Measurements from ENCODE around the gene GLIPR2.
"Not testable (repeated sequence)": the region's sequence is repeated elsewhere in the genome, so short reads cannot be mapped to it uniquely, and the experiment has no call there.

The GLIPR2 gene

DNA sequence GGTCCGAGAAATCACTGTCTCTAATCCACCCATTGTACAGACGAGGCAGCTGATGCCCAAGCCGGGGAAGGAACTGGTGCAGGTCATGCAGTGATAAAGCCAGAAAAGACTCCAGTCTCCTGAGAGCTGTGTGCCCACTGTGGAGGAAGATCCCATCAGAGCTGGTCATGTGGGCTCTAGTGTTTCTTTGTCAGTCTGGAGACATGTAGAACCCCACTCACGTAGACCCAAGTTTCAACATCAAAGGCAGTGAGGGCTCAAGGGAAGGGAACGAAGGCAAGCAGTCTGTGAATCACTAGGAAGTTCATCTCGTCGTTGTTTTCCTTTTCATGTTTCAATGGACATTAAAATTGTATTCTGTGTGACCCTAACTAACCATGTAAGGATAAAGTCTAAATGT is 14.6 kb upstream of the GLIPR2 start:
- no peak for DNase-seq

DNA sequence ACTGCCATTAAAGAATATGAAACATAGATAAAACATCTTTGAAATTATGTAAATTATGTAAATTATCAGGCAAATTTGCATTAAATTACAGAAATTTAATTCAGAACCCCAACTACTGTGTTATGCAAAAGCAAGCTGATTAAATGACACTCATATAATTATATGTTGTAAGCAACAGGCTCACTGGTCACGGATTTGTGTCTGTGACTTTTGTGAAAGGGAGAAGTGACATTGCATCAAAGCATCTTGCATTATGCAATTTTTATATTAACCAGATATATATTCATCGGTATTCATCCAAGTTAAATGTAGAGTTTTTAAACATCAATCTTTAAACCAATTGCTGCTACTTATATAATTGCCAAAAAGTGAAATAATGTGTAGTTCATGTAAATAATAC is 13.0 kb upstream of the GLIPR2 start:
- DNase-seq = no peak

DNA sequence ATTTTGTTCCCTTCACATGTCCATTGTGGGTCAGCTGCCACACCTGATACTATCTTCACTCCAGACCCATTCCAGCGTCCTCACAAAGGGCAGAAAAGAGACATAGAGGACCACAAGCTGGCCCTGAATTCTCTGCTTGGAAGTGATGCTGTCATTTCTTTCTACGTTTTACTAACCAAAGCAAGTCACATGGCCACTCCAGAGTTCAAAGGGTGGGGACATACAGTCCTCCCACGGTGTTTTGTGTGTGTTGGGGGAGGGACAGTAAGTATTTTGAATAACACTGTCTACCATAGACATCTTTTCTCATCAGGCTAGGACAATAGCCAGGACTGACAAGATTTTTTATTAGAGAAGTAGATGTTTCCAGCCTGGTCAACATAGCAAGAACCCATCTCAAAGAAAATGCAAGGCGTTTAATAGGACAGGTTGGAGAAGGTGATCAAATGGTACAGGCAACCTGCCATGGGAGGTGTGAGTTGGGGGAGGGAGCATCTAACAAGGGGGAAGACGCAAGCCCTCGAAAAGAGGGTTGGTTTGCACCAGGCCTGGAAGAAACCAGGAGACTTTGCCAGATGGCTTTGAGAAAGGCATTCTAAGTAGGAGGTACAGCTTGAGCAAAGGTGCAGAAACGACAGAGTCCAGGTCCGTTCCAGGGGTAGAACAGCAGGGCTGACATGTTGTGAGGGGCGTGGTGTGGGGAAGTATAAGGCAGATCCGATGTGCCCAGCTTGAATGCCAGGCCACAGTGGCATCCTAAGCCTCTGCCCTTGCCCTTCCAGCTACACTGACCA is 11.3 kb upstream of the GLIPR2 start:
- DNase-seq = no peak

DNA sequence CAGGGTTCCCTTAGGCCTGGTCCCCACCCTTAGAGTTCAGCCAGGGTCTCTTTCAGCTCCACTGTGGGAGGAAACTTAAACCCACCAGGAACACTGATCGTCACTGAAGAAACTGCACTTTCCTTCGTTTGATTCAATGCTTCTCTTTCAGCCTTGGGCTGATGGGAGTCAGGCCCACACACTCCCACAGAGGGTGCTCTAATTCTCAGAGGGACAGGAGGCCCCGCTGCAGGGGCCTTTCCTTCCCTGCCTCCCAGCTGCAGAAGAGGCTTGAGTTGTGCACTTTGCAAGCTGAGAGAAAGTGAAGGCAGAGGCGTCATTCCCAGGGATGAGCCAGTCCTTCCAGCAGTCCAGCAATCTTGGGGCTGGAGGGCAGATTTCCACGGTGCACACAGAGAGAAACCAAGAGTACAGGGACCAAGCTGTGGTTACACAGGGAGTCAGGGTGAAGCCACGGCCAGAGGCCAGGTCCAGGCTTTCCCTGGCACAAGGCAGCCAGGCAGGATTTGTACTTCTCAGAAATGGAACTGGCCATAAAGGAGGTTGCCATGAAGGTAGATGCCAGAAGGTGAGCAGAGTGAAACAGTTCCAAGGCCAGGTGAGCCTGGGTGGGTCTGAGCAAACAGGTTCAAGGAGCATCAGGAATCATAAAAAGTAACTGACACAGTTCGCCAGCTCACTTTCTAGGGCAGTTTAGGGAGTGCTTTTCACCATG is 10.4 kb upstream of the GLIPR2 start:
- no peak for DNase-seq

DNA sequence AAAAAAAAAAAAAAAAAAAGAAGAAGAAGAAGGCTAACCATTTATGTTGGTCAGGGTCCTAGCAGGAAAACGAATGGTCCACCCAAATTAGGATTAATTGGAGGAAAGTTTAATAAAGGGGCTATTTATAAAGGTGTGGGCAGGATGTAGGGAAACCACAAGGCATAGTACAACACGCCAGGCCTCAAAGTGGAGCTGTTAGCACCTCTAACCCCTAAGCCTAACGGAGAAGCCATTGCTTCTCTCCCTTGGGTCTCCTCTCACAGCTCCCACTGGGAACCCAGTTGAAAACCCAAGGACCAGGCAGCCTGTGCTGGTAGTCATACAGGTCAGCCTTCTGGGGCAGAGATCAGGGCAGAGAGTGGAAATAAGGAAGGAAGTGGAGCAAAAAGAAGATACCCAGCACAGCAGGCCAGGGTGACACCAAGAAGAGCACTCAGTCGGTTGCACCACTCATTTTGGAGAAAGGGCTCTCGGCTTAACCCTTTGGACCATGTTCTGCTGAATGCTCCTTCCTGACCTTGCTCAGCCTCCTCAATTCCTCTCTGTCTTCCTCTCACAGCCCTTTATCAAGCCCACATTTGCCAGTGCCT is 8.8 kb upstream of the GLIPR2 start:
- no peak for DNase-seq

DNA sequence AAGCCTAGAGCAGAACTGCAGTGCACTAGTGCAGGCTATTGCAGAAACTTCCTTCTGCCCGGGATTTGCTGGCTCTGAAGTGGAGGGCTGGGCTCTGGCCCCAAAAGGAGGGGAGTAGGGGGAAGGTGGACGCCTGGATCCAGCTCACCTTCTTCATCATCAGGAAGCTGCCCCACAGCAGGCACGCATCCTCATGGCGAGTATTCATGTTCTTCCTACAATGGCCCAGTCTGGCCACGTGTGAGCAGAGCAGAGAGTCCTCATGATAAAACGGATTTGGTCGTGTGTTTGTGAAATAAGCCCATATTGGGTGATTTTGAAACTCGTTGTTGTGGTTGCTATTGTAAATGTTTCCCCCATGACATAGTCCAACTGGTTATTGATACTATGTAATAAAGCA is 8.2 kb upstream of the GLIPR2 start:
- DNase-seq = no peak

DNA sequence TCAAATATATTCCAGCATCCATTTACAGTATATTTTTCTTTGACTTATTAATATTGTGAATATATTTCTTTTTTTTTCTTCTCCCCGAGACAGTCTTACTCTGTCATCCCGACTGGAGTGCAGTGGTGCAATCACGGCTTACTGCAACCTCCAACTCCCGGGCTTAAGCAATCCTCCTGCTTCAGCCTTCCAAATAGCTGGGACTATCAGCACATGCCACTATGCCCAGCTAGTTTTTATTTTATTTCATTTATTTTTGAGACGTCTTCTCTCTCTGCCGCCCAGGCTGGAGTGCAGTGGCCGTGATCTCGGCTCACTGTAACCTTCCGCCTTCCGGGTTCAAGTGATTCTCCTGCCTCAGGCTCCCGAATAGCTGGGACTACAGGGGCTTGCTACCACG is 7.4 kb upstream of the GLIPR2 start:
- DNase-seq = no peak

DNA sequence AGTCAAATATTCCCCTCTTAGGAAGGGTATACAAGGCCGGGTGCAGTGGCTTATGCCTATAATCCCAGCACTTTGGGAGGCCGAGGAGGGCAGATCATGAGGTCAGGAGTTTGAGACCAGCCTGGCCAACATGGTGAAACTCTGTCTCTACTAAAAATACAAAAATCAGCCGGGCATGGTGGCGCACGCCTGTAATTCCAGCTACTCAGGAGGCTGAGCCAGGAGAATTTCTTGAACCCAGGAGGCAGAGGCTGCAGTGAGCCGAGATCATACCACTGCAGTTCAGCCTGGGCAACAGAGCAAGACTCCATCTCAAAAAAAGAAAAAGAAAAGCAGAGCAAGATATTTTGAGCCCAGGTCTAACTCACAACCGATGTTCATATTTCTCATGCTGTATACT is 4.9 kb upstream of the GLIPR2 start:
- not testable (repeated sequence) for DNase-seq

DNA sequence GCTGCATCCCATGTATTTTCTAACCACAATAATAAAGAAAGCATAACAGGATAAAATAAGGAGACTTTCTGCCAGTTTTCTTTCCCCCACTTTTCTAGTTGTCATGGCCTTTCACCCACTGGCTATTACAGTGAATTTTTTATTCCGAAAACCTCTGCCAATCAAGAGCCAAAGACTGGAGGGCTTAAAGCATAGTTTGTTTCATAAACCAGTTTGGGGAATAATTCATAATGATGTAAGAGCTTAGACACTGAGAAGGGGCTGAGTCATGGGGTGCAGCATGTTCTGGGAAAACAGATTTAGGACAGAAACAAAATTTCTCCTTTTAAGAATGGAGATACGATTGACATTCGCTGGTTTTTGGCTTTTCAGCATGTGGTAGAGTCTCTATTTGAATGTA is 4.4 kb upstream of the GLIPR2 start:
- no peak for DNase-seq

DNA sequence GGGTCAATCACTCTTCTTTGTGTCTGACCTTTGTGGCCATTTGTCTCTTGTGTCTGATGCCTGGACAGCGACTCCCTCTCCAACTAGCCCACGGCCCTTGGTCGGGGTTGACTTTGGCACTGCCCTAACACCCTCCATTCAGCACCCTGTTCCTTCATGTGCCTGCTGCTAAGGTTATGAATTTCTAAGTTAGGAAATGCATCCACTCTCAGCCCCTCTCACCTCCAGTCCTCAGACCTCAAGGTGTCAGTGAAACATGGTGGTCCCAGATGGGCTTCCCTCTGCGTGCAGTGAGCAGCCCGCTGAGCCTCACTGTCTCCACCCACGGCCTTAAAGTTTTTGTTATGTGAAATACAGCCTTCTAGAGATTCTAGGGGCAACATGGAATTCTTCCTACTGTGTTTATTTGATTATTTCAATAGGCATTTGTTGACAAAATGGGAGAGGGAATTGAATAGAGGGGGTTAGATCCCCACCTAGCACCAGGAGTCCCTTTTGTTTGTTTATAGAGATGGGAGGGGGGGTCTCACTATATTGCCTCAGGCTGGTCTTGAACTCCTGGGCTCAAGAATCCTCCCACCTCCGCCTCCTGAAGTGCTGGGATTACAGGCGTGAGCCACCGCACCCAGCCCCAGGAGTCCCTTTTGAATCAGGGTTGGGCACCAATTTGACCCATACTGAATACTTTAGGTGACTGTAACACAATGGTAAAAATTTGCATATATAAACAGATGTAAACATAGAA is 1.6 kb upstream of the GLIPR2 start:
- DNase-seq = no peak

DNA sequence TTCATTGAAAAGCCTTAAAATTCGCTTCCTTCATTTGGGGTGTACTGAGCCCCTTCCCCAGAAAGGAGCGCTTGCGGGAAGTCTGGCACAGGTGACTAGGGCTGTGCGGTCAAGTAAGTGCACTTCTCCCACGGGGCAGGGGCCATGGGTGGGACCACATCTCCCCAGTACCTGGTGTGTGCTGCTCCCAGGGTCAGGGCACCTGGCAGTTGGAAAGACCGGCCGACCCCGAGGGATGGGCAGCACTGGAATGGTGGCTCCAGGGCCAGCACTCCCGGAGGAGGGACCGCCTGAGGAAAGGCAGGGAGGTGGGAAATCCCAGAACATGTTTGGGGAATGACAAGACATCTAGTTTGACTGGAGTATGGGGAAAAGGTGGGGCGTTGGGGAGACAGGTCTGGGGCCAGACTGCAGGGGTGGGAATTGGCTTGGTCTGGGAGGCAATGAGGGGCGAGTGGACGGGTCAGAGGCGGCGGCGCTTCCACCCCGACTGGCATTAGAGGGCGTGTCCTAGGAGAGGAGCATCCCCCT is 727 bp upstream of the GLIPR2 start:
- peak in 1 of 56 donors; percentile 43 for DNase-seq

DNA sequence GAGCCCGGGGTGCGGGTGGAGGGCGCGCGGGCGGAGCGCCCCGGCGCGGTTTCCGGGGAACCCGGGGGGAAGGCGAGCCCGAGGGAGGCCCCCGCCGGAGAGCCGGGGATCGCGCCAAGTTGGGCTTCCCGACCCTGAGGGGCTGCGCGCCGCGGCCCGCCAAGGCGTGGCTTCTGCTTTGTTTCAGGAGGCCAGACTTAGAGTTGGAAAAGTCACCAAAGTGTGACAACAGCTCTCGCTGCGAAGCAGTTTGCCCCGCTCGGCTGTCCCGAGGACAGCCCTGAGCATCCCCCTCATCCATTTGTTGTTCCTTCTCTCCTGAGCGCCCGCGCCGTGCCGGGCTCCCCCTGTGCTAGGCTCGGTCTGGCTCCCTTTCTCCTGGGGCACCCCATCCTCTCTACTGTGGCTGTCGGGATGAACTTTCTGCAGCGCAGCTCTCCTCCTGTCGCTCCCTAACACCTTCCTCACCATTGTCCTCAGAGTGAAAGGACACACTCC is 410 bp downstream of the GLIPR2 start:
- peak in 4 of 56 donors; percentile 30 to 70 (median 61) for DNase-seq

DNA sequence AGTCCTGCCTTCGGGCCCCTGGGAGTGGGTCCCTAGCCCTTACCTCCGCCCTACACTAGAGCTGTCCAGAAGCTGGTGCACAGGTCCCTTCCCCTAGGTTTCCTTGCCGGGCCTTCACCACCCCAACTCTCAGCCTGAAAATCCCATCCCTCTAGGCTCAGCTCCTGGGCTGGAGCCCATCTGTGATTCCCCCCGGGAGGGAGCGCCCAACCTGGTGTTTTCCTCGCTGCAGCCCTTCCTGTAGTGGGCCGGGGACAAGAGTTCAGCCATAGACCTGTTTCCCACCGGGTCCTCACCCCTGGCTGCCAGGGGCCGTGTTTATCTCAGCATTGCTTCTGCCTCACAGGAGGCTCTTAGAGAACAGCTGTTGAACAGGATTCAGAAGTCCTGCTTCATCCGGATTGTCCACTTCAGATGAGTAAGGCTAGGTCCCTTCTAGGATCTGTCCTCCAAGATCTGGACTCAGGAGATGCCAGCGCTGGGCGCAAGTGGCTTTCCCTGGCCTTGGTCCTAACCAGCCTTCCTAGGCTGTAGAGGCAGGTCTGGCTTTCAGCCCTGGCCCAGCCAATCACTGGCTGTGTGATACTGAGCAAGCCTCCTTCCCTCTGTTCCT is 965 bp downstream of the GLIPR2 start:
- DNase-seq = peak in 6 of 56 donors; percentile 19 to 53 (median 37)

DNA sequence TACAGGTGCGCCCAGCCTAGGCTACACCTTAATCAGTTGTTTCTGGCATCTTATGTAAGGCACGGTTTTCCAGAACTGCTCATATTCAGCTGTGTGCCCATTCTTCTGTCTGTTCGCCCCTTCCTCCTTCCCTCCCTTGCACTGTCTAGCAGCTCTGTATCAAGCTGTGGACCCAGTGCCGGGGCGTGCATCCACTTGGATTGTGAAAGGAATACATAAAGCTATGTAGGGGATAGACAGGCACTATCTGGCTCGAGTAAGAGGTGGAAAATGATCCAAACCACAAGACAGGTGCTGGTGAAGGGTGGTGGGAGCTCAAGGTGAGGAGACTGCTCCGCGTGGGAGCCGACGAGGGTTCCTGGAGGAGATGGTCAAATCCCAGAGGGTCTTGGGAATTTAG is 2.0 kb downstream of the GLIPR2 start:
- no peak for DNase-seq

DNA sequence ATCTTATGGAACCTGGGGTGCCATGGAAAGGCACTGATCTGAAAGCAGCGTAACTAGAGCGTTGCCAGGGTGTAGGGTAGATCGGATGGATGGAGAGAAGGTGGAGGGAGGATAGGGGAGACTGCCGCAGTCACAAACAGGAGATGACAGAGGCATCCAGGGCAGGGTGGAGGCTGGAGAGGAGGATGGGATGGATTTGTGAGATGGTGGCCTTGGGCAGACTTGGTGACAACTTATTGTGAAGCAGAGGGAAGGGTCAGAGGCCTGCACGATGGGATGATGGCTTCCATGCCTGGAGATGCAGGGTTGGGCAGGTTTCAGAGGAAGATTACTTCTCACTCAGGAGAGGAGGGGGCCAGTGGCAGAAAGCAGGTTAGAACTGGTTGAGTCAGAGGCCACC is 2.4 kb downstream of the GLIPR2 start:
- DNase-seq = no peak

DNA sequence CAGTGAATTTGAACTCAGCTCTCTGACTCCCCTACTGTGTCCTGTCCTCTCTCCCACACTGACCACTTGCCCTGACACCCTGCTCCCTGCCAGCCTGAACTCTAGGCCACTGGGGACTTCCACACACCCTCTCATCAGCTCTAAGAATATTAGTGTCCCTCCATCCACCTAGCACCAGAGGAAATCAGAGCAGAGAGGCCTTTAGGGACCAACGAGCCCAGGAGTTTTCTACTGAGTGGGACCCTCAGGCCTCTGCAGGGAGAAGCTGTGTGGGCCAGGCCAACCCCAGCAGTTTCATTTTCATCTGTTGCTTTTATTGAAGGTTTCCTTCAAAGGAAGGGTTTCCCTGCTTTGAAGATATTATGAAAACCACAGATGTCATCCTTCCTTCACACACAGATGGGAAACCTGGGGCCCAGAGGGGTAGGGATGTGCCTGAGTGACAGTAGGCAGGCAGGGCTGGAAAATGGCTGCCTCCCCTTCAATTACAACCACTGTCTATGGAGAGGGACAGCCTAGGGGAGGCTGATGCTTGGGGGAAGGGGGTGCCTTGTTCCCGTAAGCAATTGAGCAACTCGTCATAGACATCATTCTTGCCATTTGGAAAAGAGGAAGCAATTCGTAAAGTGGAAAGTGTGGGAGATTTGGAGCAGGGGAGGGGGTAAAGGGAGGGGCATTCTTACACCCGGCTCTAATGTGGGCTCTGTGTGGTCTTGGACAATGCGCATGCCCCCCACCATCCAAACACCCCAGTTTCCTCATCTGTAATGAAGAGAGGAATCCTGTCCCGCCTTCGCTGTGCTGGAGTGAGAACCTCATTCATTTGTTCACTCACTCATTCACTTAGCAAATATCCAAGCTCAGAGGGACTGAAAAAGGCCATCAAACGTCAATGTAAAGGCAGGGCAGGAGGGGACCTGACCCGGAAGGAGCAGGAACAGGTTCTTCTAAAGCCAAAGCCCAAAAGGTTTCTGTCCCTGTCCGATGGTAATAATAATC is 3.9 kb downstream of the GLIPR2 start:
- no peak for DNase-seq

DNA sequence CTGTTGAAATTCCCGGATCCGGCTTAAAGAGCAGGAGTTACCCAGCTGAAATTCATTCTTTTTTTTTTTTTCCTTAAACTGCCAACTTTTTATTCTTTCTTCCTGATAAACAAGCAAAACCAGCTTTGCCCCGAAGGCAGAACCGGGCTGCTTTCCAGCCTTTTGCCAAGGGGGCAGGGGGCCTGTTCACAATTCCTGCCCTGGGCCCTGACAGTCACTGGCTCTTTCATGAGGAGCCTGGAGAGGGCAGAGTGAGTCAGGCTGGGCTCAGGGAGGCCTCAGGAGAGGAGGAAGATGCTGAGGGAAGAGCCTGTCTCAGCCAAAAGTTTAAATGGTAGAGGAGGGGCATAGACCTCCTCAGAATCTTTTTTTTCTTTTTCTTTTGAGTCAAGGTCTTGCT is 4.8 kb downstream of the GLIPR2 start:
- peak in 13 of 56 donors; percentile 13 to 61 (median 29) for DNase-seq

DNA sequence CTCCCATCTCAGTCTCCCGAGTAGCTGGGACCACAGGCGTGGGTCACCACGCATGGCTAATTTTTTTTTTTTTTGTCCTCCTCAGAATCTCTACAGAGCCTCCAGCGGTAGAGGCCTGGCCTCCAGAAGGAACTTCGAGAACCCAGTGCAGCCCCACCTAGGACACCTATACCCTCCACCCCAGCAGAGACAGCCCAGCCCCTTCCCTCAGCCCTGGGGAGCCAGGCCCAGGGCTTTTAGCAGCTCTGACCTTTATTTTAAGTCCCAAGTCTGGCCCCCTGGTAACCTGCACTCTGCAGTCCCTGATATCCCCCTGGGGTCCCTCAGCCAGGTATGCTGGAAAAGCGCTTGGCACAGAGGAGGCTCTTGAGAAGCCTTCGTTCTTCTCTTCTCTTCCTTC is 5.2 kb downstream of the GLIPR2 start:
- DNase-seq = no peak

DNA sequence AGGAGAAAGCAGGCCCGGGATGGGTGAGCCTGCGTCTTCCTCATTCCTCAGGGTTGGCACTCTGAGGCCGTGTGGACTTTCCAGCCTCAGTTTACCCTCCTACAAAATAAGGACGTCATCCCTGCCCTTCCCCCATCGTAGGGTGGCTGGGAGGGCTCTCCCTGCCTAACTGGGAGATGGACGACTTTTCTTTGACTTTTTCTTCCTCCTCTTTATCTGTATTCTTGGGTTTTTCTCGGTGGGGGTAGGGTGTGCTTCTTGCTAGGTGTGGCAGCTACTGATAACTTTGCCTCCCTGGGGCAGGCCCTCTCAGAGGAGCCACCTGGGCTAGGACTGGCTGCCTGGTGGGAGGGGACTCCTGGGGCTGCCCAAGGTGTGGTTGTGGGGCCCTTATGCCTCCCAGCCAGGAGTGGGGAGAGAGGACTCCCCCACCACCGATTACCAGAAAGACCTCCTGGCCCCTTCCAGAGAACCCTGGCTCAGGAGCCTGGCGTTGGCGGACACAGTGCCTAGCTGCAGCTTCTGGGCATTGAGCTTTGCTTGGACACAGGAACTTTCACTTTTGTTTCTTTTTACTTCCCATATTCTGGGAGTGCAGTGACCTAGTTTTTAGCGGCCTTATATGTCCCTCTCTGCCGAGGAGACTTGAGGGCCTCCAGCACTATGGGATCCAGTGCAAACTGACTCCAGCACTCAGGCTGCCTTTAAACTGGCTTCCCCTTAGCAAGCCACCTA is 6.1 kb downstream of the GLIPR2 start:
- peak in 8 of 56 donors; percentile 18 to 39 (median 28) for DNase-seq
